K562 treated with DMSO at 1 percent for 12 hours (cell line): Measurements from ENCODE around the gene TMEM209. TPM values are rescaled to one million over a fixed set of nuclear protein-coding genes. Genes with fewer than 3 reads are reported as not detected.

Source experiments
- total RNA-seq: library from RNA; unstranded; fragments of 300-600 nt; gene quantifications from 2 replicates; pipeline ENCODE4 v1.2.3, GENCODE V29; 2022; ENCODE audit not compliant: insufficient read depth

The TMEM209 gene
- total RNA-seq: 12.7 and 40.2 TPM in 2 replicates

DNA sequence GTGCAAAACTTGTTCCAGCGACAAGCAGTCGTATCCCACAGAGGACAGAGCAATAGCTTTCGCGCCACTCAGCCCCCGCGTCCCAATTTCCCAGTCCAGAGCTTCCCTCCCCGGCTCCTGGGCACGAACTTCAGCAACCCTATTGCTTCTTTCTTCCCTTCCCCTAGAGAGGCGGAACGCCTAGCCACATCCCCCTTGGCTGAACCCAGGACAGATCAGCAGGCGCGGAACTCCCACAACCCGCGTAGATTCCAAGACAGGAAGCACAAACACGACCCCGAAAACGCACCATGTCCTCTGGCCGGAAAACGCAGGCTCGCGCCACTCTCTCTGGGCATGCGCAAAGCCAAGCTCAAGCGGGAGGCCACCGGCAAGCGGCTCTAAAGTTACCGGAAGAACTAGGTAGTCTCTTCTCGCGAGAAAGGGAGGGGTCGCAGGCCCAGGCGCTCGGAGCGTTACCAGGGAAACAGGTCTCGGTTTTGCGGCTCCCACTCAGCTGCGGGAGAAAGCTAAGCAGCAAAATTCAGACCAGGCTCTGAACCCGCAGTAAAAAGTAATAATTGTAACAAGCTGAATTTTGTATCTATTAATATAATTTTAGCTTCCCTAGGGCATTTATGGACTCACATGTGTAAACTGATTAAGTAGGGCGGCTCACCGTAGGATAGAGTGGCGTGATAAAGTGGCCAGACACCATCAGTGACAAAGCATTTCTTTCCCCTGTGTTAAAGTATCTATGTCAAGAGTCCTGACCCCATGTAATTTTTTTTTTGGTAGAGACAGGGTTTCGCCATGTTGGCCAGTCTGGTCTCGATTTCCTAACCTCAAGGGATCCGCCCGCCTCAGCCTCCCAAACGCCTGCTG lies at the start of gene TMEM209:
Gene TMEM209 (minus strand): TSS at position 323 of the 864 bp plus-strand sequence. CDS start 31 bp downstream, at position 292.

DNA sequence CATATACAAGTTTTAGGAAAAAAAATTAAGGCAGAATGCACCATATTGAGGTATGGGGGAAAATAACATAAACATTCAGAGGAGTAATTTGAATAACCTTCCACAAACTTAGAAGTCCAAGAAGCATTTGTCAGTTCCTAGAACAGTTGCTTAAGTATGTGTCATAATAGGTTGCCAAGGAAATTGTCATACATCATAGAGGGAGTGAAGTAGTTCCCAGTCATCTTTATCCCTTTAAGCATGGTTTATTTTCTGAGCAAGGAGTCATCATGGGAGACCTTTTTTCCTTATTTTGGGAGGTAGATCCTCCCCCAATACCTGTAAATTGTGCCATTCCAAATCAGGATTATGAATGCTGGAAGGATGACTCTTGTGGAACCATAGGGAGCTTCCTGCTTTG lies 2.4 kb upstream of the TMEM209 start, which contains the start of gene SSMEM1:
Gene SSMEM1 (plus strand): TSS at position 219 of the 400 bp plus-strand sequence. CDS start 51 bp downstream, at position 270.

Other genes with a start within 250 kb of the TMEM209 start
- 34.9 and 48.7 TPM in 2 replicates for gene ZC3HC1, start 154.0 kb downstream of the TMEM209 start, total RNA-seq
- 6.2 and 25.8 TPM in 2 replicates for gene KLHDC10, start 134.9 kb downstream of the TMEM209 start, total RNA-seq
- not detected in 2 replicates for gene SSMEM1, start 2.5 kb upstream of the TMEM209 start, total RNA-seq
- not detected in 2 replicates for gene CPA2, start 61.5 kb upstream of the TMEM209 start, total RNA-seq
- not detected in 2 replicates for gene CPA4, start 87.8 kb upstream of the TMEM209 start, total RNA-seq
- 0.64 TPM in 1 of 2 replicates, not detected in the other for gene CPA5, start 139.4 kb upstream of the TMEM209 start, total RNA-seq
- gene CPA1, start 175.1 kb upstream of the TMEM209 start, total RNA-seq: not detected in 2 replicates
- 2.5 and 5.3 TPM in 2 replicates for gene CEP41, start 235.6 kb upstream of the TMEM209 start, total RNA-seq